K562 (cell line): ENCODE results near the gene ARHGAP31.

ENCODE experiments used
- ZNF134 ChIP-seq: fragments of 250-450 bp; sonication (Bioruptor Pico); conservative IDR thresholded peaks from 2 replicates; pipeline ENCODE4 v1.4.0; 2020
- ZNF24 ChIP-seq: fragments of 450-650 bp; IDR thresholded peaks from 2 replicates; pipeline ENCODE4 v1.6.1; 2016
- ZNF274 ChIP-seq: IDR thresholded peaks from 2 replicates; pipeline ENCODE4 v1.6.1; 2011; ENCODE audit warnings: low read depth, mild to moderate bottlenecking, low read length, moderate library complexity, borderline replicate concordance
- TF ChIP-seq, protein P1 (sequence below), 3 experiments: IDR thresholded peaks in 2 of 3; conservative IDR thresholded peaks in 1 of 3; 2 replicates each; pipeline ENCODE4 v1.5.1; 2011 to 2012; ENCODE audit warnings: low read length in 3 of 3, mild to moderate bottlenecking in 3 of 3, control low read depth in 2 of 3, improper control_type of control experiment in 1 of 3, inconsistent platforms in 1 of 3, low read depth in 1 of 3, mixed read lengths in 1 of 3, moderate library complexity in 1 of 3; ENCODE audit not compliant: insufficient read depth in 2 of 3
- TF ChIP-seq, protein P2 (sequence below): fragments of 250-450 bp; sonication (Bioruptor Pico); IDR thresholded peaks from 2 replicates; pipeline ENCODE4 v1.5.0; 2021; ENCODE audit warnings: mild to moderate bottlenecking, moderate library complexity

DNA sequence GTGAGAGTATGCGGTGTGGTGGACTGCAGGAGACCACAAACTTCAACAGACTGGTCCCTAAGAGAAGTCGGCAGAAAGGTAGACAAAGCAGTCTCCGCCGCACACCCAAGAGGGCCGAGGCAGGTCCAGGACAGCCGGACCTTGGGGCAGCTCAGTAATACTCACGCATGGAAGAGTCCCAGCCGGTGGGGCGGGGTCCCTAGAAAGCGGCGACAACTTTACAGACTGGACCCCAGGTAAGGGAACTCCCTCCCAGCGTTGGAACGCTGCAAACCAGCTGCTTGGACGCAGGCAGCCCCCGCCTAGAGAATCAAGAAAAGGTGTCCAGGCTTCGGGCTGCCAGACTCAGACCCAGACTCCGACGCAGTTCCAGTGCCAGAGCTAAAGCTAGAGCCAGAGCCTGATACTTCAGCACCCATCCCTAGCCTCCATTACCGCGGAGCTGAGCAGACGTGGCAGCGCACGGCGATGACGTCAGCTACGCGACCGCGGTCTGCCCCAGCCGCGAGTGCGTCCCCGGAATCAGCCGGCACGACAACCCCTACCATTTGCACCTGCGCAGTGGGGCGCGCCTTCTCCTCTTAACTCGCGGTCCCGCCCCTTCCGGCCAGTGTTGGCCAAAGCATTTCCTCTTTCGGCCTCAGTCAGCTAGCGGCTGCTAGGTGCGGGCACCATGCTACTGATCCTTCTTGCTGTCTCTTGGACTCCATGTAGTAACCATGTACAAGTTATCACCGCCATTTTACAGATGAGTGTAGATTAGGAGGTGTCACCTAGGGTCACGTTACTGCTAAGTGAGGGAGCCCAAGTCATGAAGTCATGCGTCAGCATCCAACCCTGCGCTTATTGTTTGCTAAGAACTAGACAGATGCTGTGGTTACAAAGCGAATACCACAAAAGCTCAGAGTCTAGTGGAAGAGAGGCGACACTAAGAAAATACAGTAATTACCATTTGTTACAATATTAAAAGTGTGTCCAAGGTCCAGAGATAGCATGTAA, 169.3 kb downstream of the ARHGAP31 start, which contains the start of gene TMEM39A:
- no peak for TF ChIP-seq ZNF274
- TF ChIP-seq, protein P1, sequence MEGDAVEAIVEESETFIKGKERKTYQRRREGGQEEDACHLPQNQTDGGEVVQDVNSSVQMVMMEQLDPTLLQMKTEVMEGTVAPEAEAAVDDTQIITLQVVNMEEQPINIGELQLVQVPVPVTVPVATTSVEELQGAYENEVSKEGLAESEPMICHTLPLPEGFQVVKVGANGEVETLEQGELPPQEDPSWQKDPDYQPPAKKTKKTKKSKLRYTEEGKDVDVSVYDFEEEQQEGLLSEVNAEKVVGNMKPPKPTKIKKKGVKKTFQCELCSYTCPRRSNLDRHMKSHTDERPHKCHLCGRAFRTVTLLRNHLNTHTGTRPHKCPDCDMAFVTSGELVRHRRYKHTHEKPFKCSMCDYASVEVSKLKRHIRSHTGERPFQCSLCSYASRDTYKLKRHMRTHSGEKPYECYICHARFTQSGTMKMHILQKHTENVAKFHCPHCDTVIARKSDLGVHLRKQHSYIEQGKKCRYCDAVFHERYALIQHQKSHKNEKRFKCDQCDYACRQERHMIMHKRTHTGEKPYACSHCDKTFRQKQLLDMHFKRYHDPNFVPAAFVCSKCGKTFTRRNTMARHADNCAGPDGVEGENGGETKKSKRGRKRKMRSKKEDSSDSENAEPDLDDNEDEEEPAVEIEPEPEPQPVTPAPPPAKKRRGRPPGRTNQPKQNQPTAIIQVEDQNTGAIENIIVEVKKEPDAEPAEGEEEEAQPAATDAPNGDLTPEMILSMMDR (IDR thresholded peaks at IDR 0.05 in 2 of 3, conservative IDR thresholded peaks at IDR 0.05 in 1 of 3; ENCODE audit: insufficient read depth in 2 of 3, low read depth in 1 of 3, low read length in 3 of 3) = peak in 1 of 3 experiments; percentile 27; a peak in 2 of 6 replicates
- TF ChIP-seq, protein P2, sequence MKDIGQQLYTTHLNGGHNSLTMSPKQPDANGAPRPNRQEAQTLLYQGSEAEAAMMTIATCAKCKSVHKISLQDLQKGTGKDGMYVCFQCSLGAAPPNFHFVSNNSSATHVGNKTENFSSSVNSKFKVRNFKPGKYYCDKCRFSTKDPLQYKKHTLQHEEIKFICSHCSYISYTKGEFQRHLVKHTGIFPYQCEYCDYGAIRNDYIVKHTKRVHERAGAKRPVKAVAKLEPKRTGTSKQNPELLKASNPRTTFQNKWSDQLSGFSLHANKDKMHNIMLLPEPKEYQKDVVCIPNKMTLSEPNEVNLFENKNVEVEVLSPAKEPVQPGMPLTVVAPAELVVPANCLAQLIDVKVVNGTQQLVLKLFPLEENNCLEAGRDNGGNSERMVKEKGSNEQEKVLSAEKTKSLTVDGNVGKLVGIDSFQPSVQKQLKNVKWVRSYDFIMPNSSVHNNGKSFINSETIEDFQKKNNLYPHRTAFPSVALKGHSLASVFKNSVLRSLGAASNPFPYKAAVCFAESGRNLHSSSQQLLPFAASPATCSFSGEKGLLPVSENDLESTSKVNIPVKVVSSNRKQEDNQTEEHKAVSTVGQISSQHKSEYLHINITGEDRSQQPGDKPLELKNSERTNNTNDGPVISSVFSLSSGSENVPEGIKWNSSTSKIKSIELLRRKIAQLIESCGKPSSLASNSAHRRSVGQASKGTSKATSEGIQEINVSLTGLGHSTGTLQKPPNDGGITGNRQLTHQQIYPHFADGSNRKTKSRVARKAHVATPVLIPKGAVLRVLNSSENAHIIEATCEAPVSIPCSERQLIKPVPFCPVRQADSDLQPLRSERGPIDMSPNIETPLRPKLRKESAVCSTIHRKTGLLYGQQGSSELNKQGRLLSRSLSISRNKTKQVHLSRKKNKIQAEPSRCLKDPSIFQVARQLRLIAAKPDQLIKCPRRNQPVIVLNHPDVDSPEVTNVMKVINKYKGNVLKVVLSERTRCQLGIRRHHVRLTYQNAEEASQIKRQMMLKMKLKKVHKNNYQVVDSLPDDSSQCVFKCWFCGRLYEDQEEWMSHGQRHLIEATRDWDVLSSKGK = no peak
- TF ChIP-seq ZNF134 (CRISPR knock-in tag) = no peak
- TF ChIP-seq ZNF24 = no peak
